Keratinocyte (primary cell): ENCODE data around the gene FSTL1. TPM values are rescaled to one million over a fixed set of nuclear protein-coding genes. Genes with fewer than 3 reads are reported as not detected.

Experiments used
- DNase-seq: peaks from one replicate; pipeline ENCODE4 v3.0.0-alpha.2; 2011; ENCODE audit warnings: low read depth, missing footprints, low spot score
- FAIRE-seq: peaks from 2 replicates; lab custom pipeline; 2011; peaks lifted over from hg19 to GRCh38; lab: Jason Lieb, UNC
- H2AFZ ChIP-seq: 2 replicates; pipeline ENCODE4 v1.6.0; 2012; ENCODE audit warnings: low read length, control low read depth, inconsistent platforms; ENCODE audit not compliant: control insufficient read depth
- H3K27ac ChIP-seq: 2 replicates; pipeline ENCODE4 v1.5.1; 2011; ENCODE audit warnings: low read length; ENCODE audit not compliant: control insufficient read depth, insufficient read depth
- H3K27me3 ChIP-seq: 3 replicates; pipeline ENCODE4 v1.6.0; 2011; ENCODE audit warnings: low read length; ENCODE audit not compliant: control insufficient read depth, insufficient read depth; ENCODE audit errors: extremely low read depth
- H3K36me3 ChIP-seq, 2 experiments: 2 replicates in 1 of 2; 3 replicates in 1 of 2; pipeline ENCODE4 v1.5.1; 2011; ENCODE audit warnings: low read length in 2 of 2, mild to moderate bottlenecking in 1 of 2; ENCODE audit not compliant: control insufficient read depth in 2 of 2, insufficient read depth in 2 of 2; ENCODE audit errors: extremely low read depth in 1 of 2
- H3K4me1 ChIP-seq: 3 replicates; pipeline ENCODE4 v1.5.1; 2011; ENCODE audit warnings: low read length; ENCODE audit not compliant: control insufficient read depth, insufficient read depth; ENCODE audit errors: extremely low read depth
- H3K4me2 ChIP-seq: 3 replicates; pipeline ENCODE4 v1.6.0; 2011; ENCODE audit warnings: low read depth, low read length; ENCODE audit not compliant: control insufficient read depth, insufficient read depth; ENCODE audit errors: extremely low read depth
- H3K4me3 ChIP-seq, 3 experiments: fragments of 200-600 bp in 1 of 3; sonication (generic) in 1 of 3; 2 replicates in 2 of 3; 3 replicates in 1 of 3; pipeline ENCODE4 v1.5.1; 2011 to 2016; ENCODE audit warnings: low read length in 3 of 3, mild to moderate bottlenecking in 3 of 3, control low read depth in 2 of 3, inconsistent platforms in 1 of 3, low read depth in 1 of 3, mixed read lengths in 1 of 3, mixed run types in 1 of 3, moderate library complexity in 1 of 3; ENCODE audit not compliant: control insufficient read depth in 2 of 3, insufficient read depth in 2 of 3; ENCODE audit errors: extremely low read depth in 1 of 3
- H3K79me2 ChIP-seq: 2 replicates; pipeline ENCODE4 v1.6.0; 2012; ENCODE audit warnings: low read length; ENCODE audit not compliant: control insufficient read depth, insufficient read depth
- H3K9ac ChIP-seq: 3 replicates; pipeline ENCODE4 v1.6.0; 2011; ENCODE audit warnings: low read length; ENCODE audit not compliant: control insufficient read depth, insufficient read depth; ENCODE audit errors: extremely low read depth
- H3K9me1 ChIP-seq: 3 replicates; pipeline ENCODE4 v1.6.0; 2011; ENCODE audit warnings: low read length; ENCODE audit not compliant: control insufficient read depth, insufficient read depth; ENCODE audit errors: extremely low read depth
- H3K9me3 ChIP-seq: 2 replicates; pipeline ENCODE4 v1.5.1; 2012; ENCODE audit warnings: low read depth, low read length; ENCODE audit not compliant: control insufficient read depth
- H4K20me1 ChIP-seq: 3 replicates; pipeline ENCODE4 v1.6.0; 2011; ENCODE audit warnings: low read length; ENCODE audit not compliant: control insufficient read depth, insufficient read depth; ENCODE audit errors: extremely low read depth
- EZH2 ChIP-seq: IDR thresholded peaks from one replicate; pipeline ENCODE4 v1.6.1; 2012; ENCODE audit warnings: inconsistent platforms, mild to moderate bottlenecking, low read length, moderate library complexity
- dilution Hi-C: fragments of 300-500 bp; cut with MboI; formaldehyde crosslinking; loops from one replicate; pipeline ENCODE4 v1.7.0; 2020; ENCODE audit warnings: low sequenced_read_pairs; ENCODE audit not compliant: extremely low pct_ligation_motif_present
- polyA plus RNA-seq, 5 experiments: library from polyadenylated mRNA; depleted of rRNA in 3 of 5; stranded (reverse) in 3 of 5; stranded (forward) in 1 of 5; unstranded in 1 of 5; fragments of >200 nt; gene quantifications; 1 replicate in 1 of 5; 2 replicates in 3 of 5; 3 replicates in 1 of 5; pipeline versions ENCODE4 v1.2.1 to v1.2.3, GENCODE V29; 2011 to 2012; ENCODE audit warnings: missing spikeins in 2 of 5, low read depth in 1 of 5, low replicate concordance in 1 of 5
- TF ChIP-seq, protein P1 (sequence below), 3 experiments: IDR thresholded peaks in 1 of 3; conservative IDR thresholded peaks in 1 of 3; optimal IDR thresholded peaks in 1 of 3; 2 replicates in 2 of 3; 3 replicates in 1 of 3; pipeline versions ENCODE3 to v1.5.1; 2011; ENCODE audit warnings: low read length in 3 of 3, mild to moderate bottlenecking in 3 of 3, moderate library complexity in 2 of 3, control low read depth in 1 of 3, inconsistent platforms in 1 of 3; ENCODE audit not compliant: insufficient read depth in 2 of 3; ENCODE audit errors: extremely low read depth in 1 of 3

The FSTL1 gene
- polyA plus RNA-seq, 1 donor (not counting 4 experiments of a cell fraction or from before 2014, with no cell fraction given) = 59.0 TPM

GRCh38 chr3:120452816-120453215, 2.0 kb upstream of the FSTL1 start:
- Histone ChIP-seq H3K79me2 (peaks cover 12% of the 10 kb centered on the region), H3K27me3 (no peaks in the 10 kb centered on the region), H3K4me3 (no peak overlapping the region), H3K4me2 (no peak overlapping the region), H3K36me3 (no peaks in the 10 kb centered on the region), H4K20me1 (no peaks in the 10 kb centered on the region), H2AFZ (no peak overlapping the region), H3K9ac (no peak overlapping the region), H3K27ac (no peak overlapping the region), H3K9me3 (no peaks in the 10 kb centered on the region), H3K4me1 (peaks cover 13% of the 10 kb centered on the region), H3K9me1 (no peaks in the 10 kb centered on the region)
- TF ChIP-seq EZH2 = no peak
- TF ChIP-seq, protein P1, sequence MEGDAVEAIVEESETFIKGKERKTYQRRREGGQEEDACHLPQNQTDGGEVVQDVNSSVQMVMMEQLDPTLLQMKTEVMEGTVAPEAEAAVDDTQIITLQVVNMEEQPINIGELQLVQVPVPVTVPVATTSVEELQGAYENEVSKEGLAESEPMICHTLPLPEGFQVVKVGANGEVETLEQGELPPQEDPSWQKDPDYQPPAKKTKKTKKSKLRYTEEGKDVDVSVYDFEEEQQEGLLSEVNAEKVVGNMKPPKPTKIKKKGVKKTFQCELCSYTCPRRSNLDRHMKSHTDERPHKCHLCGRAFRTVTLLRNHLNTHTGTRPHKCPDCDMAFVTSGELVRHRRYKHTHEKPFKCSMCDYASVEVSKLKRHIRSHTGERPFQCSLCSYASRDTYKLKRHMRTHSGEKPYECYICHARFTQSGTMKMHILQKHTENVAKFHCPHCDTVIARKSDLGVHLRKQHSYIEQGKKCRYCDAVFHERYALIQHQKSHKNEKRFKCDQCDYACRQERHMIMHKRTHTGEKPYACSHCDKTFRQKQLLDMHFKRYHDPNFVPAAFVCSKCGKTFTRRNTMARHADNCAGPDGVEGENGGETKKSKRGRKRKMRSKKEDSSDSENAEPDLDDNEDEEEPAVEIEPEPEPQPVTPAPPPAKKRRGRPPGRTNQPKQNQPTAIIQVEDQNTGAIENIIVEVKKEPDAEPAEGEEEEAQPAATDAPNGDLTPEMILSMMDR (optimal IDR thresholded peaks at IDR 0.05 in 1 of 3, IDR thresholded peaks at IDR 0.05 in 1 of 3, conservative IDR thresholded peaks at IDR 0.05 in 1 of 3; ENCODE audit: extremely low read depth in 1 of 3, insufficient read depth in 2 of 3, low read length in 3 of 3) = no peak
- FAIRE-seq (no peak), DNase-seq (no peak)
- dilution Hi-C loops = no loop called here

- H3K4me2 ChIP-seq = peak overlapping the region; percentile 88
- H3K9me3 ChIP-seq = no peaks in the 10 kb centered on the region
- H3K27me3 ChIP-seq = no peaks in the 10 kb centered on the region
- FAIRE-seq (no peak), DNase-seq (no peak)
- no peak overlapping the region for H3K9ac ChIP-seq
- dilution Hi-C loops = no loop called here
- TF ChIP-seq, protein P1 (optimal IDR thresholded peaks at IDR 0.05 in 1 of 3, IDR thresholded peaks at IDR 0.05 in 1 of 3, conservative IDR thresholded peaks at IDR 0.05 in 1 of 3; ENCODE audit: extremely low read depth in 1 of 3, insufficient read depth in 2 of 3, low read length in 3 of 3) = no peak
- no peak for TF ChIP-seq EZH2
- no peak overlapping the region for H3K27ac ChIP-seq
- H3K4me1 ChIP-seq = peaks cover 13% of the 10 kb centered on the region
- H3K36me3 ChIP-seq = no peaks in the 10 kb centered on the region
- H3K4me3 ChIP-seq = no peak overlapping the region
- no peaks in the 10 kb centered on the region for H4K20me1 ChIP-seq
- peaks cover 18% of the 10 kb centered on the region for H3K79me2 ChIP-seq
- H2AFZ ChIP-seq = peak overlapping the region; percentile 74
- H3K9me1 ChIP-seq = no peaks in the 10 kb centered on the region
Observed at GRCh38 chr3:120451806-120452205, 1.0 kb upstream of the FSTL1 start.
